Measurements from ENCODE around the gene KIAA2012.

Gene KIAA2012

GRCh38 chr2:202044777-202045176 is 28.3 kb upstream of the KIAA2012 start:
- no peak for DNase-seq

DNA sequence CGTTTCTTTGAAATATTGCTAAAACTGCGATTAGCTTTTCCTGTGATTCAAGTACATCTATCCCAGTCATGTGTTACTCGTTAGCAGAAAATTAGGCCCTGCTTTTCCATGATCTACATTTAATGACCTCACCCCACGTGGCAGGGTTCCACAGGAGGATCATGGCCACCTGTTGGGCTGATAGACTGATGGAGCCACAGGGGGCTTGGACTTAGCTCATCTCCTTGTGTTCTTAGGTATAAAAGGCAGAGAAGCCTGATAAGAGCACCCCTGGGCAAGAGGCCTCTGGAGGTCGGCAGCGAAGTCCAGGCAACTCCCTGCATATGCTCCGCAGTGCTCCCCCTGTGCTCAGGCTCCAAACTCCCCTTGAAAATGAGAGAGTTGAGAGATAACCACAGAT is 26.5 kb upstream of the KIAA2012 start:
- no peak for DNase-seq

- DNase-seq, result no peak
Measured at GRCh38 chr2:202049092-202049728, 23.8 kb upstream of the KIAA2012 start.

DNA sequence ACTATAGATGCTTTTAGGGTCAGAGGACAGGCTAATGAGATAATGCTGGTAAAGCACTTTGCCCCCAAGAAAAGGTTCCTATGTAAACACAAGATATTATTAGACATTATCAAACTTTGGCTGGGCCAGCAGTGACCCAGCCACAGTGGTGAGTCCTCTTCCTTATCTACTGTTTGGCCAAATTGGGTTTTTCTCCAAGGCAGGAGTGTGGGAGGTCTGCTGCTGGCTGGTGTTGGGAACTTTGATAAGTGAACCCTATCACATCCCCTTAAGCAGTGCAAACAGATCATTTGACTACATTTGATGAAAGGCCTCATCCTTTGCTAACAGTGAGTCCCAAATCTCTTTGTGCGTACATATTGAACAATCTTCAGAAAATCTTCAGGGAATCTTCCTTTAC is 23.2 kb upstream of the KIAA2012 start:
- DNase-seq, result no peak

GRCh38 chr2:202050652-202051051 is 22.4 kb upstream of the KIAA2012 start:
- DNase-seq, result no peak

GRCh38 chr2:202051499-202052161 is 21.4 kb upstream of the KIAA2012 start:
- DNase-seq, result no peak

DNA sequence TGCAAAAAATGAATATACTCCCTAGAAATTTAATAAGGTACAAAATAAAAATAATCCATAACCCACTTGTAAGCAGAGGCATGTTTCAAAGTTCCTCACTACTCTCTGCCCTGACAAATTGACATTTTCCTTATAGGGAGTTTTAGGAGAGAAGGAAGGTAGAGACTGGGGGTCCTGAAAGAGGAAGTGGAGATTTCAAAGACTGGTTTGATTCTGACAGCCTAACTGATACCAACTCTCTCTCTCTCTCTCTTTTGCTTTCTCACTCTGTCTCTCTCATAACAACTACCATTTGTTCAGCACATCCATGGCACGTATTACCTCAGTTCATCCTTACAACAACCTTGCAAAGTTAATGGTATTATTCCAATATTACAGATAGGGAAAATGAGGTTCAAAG is 20.8 kb upstream of the KIAA2012 start:
- DNase-seq, result no peak

DNA sequence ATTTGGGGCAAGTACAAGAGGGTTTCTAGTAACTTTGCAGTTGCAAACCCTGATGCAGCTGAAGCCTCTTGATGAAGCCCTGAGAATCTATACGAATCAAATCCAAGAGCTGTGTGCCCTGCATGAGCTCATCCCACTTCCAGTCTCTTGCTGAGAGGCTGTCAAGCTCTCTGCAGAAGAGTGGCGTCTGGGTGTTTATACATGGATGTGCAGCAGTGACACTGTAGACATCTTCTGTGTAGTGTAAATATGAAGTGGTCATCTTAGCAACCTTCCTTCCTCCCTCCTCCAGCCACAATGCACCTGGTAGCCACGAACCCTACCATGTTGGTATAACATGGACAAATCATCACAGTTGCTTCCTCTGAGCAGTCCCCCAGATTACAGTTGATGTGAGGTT is 18.4 kb upstream of the KIAA2012 start:
- no peak for DNase-seq

DNA sequence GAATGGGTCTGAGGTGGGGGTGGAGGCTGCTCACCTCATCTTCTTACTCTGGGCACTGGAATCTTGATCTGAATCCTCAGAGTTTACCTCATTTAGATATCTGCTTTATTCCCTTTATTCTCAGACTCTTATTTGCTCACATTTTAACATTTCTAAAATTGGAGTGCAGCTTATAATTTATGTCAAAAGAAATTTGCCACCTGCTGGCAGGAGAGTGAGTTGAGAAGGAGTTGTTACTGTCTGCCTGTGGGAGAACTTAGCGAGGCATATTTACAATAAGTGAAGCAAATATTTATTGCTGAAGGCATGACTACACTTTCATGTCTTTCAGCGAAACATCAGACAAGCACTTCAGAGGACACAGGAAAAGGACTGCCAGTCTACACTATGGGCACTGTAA is 16.4 kb upstream of the KIAA2012 start:
- DNase-seq, result no peak

DNA sequence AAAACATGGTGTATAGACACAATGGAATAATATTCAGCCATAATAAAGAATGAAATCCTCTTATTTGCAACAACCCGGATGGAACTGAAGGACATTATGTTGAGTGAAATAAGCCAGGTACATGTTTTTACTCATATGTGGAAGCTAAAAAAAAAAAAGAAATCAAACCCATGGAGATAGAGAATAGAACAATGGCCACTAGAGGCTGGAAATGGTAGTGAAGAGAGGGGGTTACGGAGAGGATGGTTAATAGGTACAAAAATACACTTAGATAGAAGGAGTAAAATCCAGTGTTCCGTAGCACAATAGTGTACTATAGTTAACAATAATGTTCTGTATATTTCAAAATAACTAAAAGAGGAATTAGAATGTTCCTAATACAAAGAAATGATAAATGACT is 12.8 kb upstream of the KIAA2012 start:
- DNase-seq, result no peak

- no peak for DNase-seq
Measured at GRCh38 chr2:202061695-202062094, 11.4 kb upstream of the KIAA2012 start.

- no peak for DNase-seq
Measured at GRCh38 chr2:202064171-202064880, 8.7 kb upstream of the KIAA2012 start.

- no peak for DNase-seq
Measured at GRCh38 chr2:202064881-202065230, 8.2 kb upstream of the KIAA2012 start.

DNA sequence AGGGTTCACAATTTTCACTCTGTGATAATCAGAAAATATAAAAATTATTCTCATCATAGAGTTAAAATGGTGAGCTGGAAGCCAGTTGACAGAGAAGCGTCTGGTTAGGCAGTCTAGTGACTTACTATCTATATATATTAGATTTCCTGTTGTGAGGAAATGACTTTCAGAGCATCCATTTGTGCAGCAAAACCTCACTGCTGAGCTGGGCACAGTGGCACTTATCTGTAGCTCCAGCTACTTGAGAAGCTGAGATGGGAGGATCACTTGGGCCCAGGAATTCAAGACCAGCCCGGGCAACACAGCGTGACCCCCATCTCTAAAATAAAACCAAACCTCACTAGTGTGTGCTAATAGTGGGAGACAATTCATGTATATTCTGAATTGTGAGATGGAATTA is 7.2 kb upstream of the KIAA2012 start:
- no peak for DNase-seq

GRCh38 chr2:202066875-202067274 is 6.2 kb upstream of the KIAA2012 start:
- DNase-seq, result no peak

DNA sequence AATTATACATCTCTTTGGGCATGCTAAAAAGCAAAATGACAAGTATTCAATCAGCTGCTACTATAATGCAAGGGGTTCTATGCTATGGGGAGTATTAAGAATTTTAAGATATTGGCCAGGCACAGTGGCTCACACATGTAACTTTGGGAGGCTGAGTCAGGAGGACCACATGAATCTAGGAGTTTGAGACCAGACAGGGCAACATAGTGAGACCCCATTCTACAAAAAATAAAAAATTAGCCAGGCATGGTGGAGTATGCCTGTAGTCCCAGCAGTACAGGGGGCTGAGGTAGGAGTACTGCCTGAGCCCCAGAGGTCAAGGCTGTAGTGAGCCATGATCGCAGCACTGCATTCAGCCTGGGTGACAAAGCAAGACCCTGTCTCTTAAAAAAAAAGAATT is 5.5 kb upstream of the KIAA2012 start:
- no peak for DNase-seq

DNA sequence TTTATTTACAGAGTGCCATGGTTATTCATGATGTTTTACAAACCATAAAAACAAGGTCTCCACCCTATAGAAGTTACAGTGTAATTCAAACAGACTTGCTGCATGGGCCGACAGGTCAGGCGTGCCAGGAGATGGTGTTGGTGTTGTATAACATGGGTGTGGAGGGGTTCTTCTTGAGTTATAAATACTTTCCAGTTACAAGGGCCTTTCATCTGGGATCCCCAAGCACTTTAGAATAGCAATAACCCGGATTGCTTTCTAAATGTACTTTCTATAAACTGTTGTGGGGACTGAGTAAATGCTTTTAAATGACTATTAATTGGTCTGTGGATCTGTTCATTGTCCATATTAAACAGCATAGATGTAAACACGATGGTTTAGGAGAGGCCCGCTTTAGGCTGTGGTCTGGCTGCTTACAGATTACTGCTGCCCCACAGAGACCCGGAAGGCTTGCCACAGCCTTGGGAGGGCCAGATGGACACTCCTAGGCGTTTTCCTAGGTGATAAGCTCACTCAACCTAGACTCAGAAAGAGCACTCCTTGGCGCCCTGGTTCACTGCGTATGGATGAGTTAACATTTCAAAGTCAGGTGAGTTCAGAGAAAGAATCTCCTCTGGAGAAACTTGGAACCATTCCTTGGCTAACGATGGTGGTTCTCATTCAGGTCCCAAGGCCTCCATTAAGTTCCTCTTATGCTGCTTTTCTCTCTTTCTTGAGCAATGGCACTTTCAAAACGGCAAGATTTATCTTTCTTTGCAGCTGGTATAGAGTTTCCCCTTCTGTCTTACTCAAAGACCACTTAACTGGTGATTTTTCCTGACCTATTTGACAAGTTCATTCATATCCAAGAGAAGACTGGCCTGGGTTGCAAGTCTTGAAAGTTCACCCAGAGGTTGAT is 3.6 kb upstream of the KIAA2012 start:
- DNase-seq, result no peak

DNA sequence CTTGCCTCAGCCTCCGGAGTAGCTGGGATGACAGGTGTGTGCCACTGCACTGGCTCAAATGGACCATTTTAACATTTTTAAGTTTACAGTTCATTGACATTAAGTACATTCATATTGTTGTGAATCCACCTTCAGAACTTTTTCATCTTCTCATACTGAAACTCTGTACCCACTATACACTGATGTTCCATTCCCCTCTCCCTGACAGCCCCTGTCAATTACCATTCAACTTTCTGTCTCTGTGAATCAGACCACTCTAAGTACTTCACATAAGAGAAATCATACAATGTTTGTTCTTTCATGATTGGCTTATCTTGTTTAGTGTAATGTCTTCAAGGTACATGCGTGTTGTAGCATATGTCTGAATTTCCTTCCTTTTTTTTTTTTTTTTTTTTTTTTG is 1.9 kb upstream of the KIAA2012 start:
- no peak for DNase-seq

- no peak for DNase-seq
Measured at GRCh38 chr2:202072226-202072625, 829 bp upstream of the KIAA2012 start.

DNA sequence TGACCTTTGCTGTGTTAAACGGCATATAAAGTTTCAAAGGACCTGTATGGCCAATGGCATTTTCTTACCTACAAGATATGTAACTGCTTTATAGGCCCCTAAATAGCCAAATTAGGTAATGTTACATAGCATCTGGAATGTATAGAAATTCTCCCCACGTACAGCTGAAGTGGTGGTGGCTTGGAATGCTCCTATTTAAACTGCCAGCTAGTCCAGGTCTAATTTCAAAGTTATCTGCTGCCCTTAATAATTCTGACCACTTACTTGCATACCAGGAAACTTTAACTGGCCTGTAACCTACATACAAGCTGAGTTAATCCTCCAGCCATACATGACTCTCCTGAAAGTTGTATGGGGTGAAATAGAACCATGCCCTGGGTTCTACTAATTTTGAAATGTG is 1.3 kb downstream of the KIAA2012 start:
- no peak for DNase-seq

- no peak for DNase-seq
Measured at GRCh38 chr2:202079310-202079709, 6.3 kb downstream of the KIAA2012 start.

DNA sequence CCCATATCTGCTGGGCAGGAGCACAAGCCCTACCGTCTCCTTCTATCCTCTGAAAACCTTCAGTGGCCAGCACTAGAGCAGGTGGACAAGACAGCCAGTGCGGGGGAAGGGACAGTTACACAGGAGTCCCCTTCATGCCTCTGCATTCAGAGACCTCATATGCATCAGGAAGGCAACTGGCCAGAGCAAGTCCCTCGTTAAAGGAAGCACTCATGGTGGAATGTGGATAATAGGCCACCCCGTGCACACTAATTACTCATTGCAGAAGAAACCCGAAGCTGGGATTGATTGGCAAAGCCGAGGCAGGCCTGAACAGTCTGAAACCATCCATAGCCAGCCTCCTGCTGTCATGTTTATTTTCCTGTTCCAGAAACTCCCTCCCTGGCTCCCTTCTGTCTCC is 11.2 kb downstream of the KIAA2012 start:
- DNase-seq, result no peak

GRCh38 chr2:202088777-202089176 is 15.7 kb downstream of the KIAA2012 start:
- no peak for DNase-seq

- no peak for DNase-seq
Measured at GRCh38 chr2:202090530-202090929, 17.5 kb downstream of the KIAA2012 start.
